ENCODE measurements around the gene SPAG16.

SPAG16 gene

DNA sequence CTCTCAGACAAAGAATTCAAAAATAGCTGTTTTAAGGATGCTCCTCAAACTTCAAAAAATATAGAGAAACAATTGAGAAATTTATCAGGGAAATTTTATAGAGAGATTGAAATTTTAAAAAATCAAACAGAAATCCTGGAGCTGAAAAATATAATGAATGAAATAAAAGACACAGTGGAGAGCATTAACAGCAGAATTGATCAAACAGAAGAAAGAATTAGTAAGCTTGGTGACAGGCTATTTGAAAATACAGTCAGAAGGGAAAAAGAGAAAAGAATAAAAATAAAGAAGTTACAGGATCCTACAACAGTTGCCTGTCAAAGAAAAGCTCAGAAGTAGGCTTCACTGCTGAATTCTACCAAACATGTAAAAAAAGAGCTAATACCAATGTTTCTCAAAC, 832.8 kb downstream of the SPAG16 start:
- no peak for DNase-seq
- no peak overlapping the region for H2AK5ac ChIP-seq (ENCODE audit: low read length)
- no peak overlapping the region for H3K4me2 ChIP-seq (ENCODE audit: low read length)
- no peak overlapping the region for H4K8ac ChIP-seq (ENCODE audit: low read depth, low read length)
- no peaks in the 10 kb centered on the region for H3K36me3 ChIP-seq (ENCODE audit: control insufficient read depth, insufficient read depth, low read length)
- no peak overlapping the region for H2BK5ac ChIP-seq (ENCODE audit: low read length)
- no peak overlapping the region for H2BK15ac ChIP-seq (replicated peaks; ENCODE audit: low read depth)
- no peak overlapping the region for H2BK120ac ChIP-seq (ENCODE audit: low read depth, low read length)
- no peak overlapping the region for H3K23ac ChIP-seq (ENCODE audit: low read length)
- H3K79me1 ChIP-seq (ENCODE audit: low read length) = no peaks in the 10 kb centered on the region
- no peak overlapping the region for H3K4ac ChIP-seq (ENCODE audit: low read depth, low read length)
- H3K4me3 ChIP-seq (ENCODE audit: low read length) = no peak overlapping the region
- no peak overlapping the region for H3K56ac ChIP-seq (ENCODE audit: low read length)
- no peak overlapping the region for H4K5ac ChIP-seq (ENCODE audit: low read length)
- no peaks in the 10 kb centered on the region for H3K79me2 ChIP-seq (ENCODE audit: control insufficient read depth, insufficient read depth, low read length)
- H3K27ac ChIP-seq (ENCODE audit: low read depth, low read length) = no peak overlapping the region
- no peak overlapping the region for H3K9ac ChIP-seq (ENCODE audit: low read length)
- no peaks in the 10 kb centered on the region for H3K4me1 ChIP-seq (ENCODE audit: control insufficient read depth, low read depth, low read length)
- H3K27me3 ChIP-seq (ENCODE audit: insufficient read depth, low read length, poor library complexity) = no peaks in the 10 kb centered on the region
- no peak overlapping the region for H3K18ac ChIP-seq (ENCODE audit: low read length)

GRCh38 chr2:214126135-214126534, 841.9 kb downstream of the SPAG16 start:
- Histone ChIP-seq H3K9ac (ENCODE audit: low read length) (no peak overlapping the region), H3K23ac (ENCODE audit: low read length) (no peak overlapping the region), H3K4me3 (ENCODE audit: low read length) (no peak overlapping the region), H4K8ac (ENCODE audit: low read depth, low read length) (no peak overlapping the region), H3K79me2 (ENCODE audit: control insufficient read depth, insufficient read depth, low read length) (no peaks in the 10 kb centered on the region), H4K5ac (ENCODE audit: low read length) (no peak overlapping the region), H3K36me3 (ENCODE audit: control insufficient read depth, insufficient read depth, low read length) (no peaks in the 10 kb centered on the region), H3K4ac (ENCODE audit: low read depth, low read length) (no peak overlapping the region), H2BK5ac (ENCODE audit: low read length) (no peak overlapping the region), H3K18ac (ENCODE audit: low read length) (no peak overlapping the region), H3K79me1 (ENCODE audit: low read length) (no peaks in the 10 kb centered on the region), H3K27ac (ENCODE audit: low read depth, low read length) (no peak overlapping the region), H2BK120ac (ENCODE audit: low read depth, low read length) (no peak overlapping the region), H3K4me1 (ENCODE audit: control insufficient read depth, low read depth, low read length) (no peaks in the 10 kb centered on the region), H3K56ac (ENCODE audit: low read length) (no peak overlapping the region), H2BK15ac (replicated peaks; ENCODE audit: low read depth) (no peak overlapping the region), H2AK5ac (ENCODE audit: low read length) (no peak overlapping the region), H3K4me2 (ENCODE audit: low read length) (no peak overlapping the region), H3K27me3 (ENCODE audit: insufficient read depth, low read length, poor library complexity) (no peaks in the 10 kb centered on the region)
- no CpG with 5 or more reads among the region's 6 CpGs for WGBS (ENCODE audit: extremely low coverage, insufficient coverage, low lambda C conversion rate)
- DNase-seq = peak; percentile 67

DNA sequence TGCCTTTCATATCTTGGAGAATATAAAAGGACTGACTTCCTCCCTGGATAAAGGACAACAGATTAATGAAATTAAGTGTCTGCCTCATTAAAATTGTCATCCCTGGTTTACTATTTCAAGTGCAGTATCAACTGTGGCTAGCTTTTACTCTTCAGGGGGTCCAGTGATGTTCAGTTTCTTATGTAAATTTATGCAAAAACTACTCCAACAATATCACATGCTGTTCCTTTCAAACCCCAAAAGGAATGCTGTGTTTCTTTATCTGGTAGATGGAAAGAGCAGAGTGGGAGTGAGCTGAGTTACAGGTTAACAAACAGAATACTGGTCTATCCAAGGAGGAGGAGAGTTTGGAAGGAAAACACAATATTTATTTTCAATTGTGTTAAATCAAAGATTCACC, 842.9 kb downstream of the SPAG16 start:
- H3K36me3 ChIP-seq (ENCODE audit: control insufficient read depth, insufficient read depth, low read length) = no peaks in the 10 kb centered on the region
- peak; percentile 39 for DNase-seq
- no peak overlapping the region for H3K56ac ChIP-seq (ENCODE audit: low read length)
- H3K79me2 ChIP-seq (ENCODE audit: control insufficient read depth, insufficient read depth, low read length) = no peaks in the 10 kb centered on the region
- no peak overlapping the region for H3K4me2 ChIP-seq (ENCODE audit: low read length)
- H3K79me1 ChIP-seq (ENCODE audit: low read length) = no peaks in the 10 kb centered on the region
- H2BK5ac ChIP-seq (ENCODE audit: low read length) = no peak overlapping the region
- H2AK5ac ChIP-seq (ENCODE audit: low read length) = no peak overlapping the region
- no peak overlapping the region for H3K4ac ChIP-seq (ENCODE audit: low read depth, low read length)
- H3K27ac ChIP-seq (ENCODE audit: low read depth, low read length) = no peak overlapping the region
- H3K9ac ChIP-seq (ENCODE audit: low read length) = no peak overlapping the region
- no peak overlapping the region for H3K4me3 ChIP-seq (ENCODE audit: low read length)
- H2BK120ac ChIP-seq (ENCODE audit: low read depth, low read length) = no peak overlapping the region
- H3K27me3 ChIP-seq (ENCODE audit: insufficient read depth, low read length, poor library complexity) = no peaks in the 10 kb centered on the region
- H3K4me1 ChIP-seq (ENCODE audit: control insufficient read depth, low read depth, low read length) = no peaks in the 10 kb centered on the region
- no peak overlapping the region for H4K5ac ChIP-seq (ENCODE audit: low read length)
- no peak overlapping the region for H4K8ac ChIP-seq (ENCODE audit: low read depth, low read length)
- no peak overlapping the region for H3K18ac ChIP-seq (ENCODE audit: low read length)
- H2BK15ac ChIP-seq (replicated peaks; ENCODE audit: low read depth) = no peak overlapping the region
- no peak overlapping the region for H3K23ac ChIP-seq (ENCODE audit: low read length)

- no peaks in the 10 kb centered on the region for H3K36me3 ChIP-seq (ENCODE audit: control insufficient read depth, insufficient read depth, low read length)
- H3K4me1 ChIP-seq (ENCODE audit: control insufficient read depth, low read depth, low read length) = no peaks in the 10 kb centered on the region
- no peak overlapping the region for H3K4ac ChIP-seq (ENCODE audit: low read depth, low read length)
- WGBS (ENCODE audit: extremely low coverage, insufficient coverage, low lambda C conversion rate) = no CpG with 5 or more reads among the region's 1 CpG
- no peak overlapping the region for H3K56ac ChIP-seq (ENCODE audit: low read length)
- no peak overlapping the region for H2AK5ac ChIP-seq (ENCODE audit: low read length)
- no peak overlapping the region for H2BK15ac ChIP-seq (replicated peaks; ENCODE audit: low read depth)
- H3K18ac ChIP-seq (ENCODE audit: low read length) = no peak overlapping the region
- no peaks in the 10 kb centered on the region for H3K27me3 ChIP-seq (ENCODE audit: insufficient read depth, low read length, poor library complexity)
- no peak overlapping the region for H3K27ac ChIP-seq (ENCODE audit: low read depth, low read length)
- no peak for DNase-seq
- no peak overlapping the region for H4K8ac ChIP-seq (ENCODE audit: low read depth, low read length)
- no peak overlapping the region for H2BK120ac ChIP-seq (ENCODE audit: low read depth, low read length)
- no peak overlapping the region for H3K4me2 ChIP-seq (ENCODE audit: low read length)
- no peaks in the 10 kb centered on the region for H3K79me2 ChIP-seq (ENCODE audit: control insufficient read depth, insufficient read depth, low read length)
- no peak overlapping the region for H3K9ac ChIP-seq (ENCODE audit: low read length)
- no peak overlapping the region for H3K4me3 ChIP-seq (ENCODE audit: low read length)
- no peaks in the 10 kb centered on the region for H3K79me1 ChIP-seq (ENCODE audit: low read length)
- H2BK5ac ChIP-seq (ENCODE audit: low read length) = no peak overlapping the region
- no peak overlapping the region for H3K23ac ChIP-seq (ENCODE audit: low read length)
- H4K5ac ChIP-seq (ENCODE audit: low read length) = no peak overlapping the region
Observed at GRCh38 chr2:214127571-214127970, 843.3 kb downstream of the SPAG16 start.

- H2BK120ac ChIP-seq (ENCODE audit: low read depth, low read length) = no peak overlapping the region
- no peak overlapping the region for H4K8ac ChIP-seq (ENCODE audit: low read depth, low read length)
- no peaks in the 10 kb centered on the region for H3K79me2 ChIP-seq (ENCODE audit: control insufficient read depth, insufficient read depth, low read length)
- no peak overlapping the region for H2BK15ac ChIP-seq (replicated peaks; ENCODE audit: low read depth)
- no peaks in the 10 kb centered on the region for H3K79me1 ChIP-seq (ENCODE audit: low read length)
- H3K4me2 ChIP-seq (ENCODE audit: low read length) = no peak overlapping the region
- H3K23ac ChIP-seq (ENCODE audit: low read length) = no peak overlapping the region
- no peaks in the 10 kb centered on the region for H3K27me3 ChIP-seq (ENCODE audit: insufficient read depth, low read length, poor library complexity)
- WGBS (ENCODE audit: extremely low coverage, insufficient coverage, low lambda C conversion rate) = no CpG with 5 or more reads among the region's 1 CpG
- H3K9ac ChIP-seq (ENCODE audit: low read length) = no peak overlapping the region
- H3K36me3 ChIP-seq (ENCODE audit: control insufficient read depth, insufficient read depth, low read length) = no peaks in the 10 kb centered on the region
- H3K4ac ChIP-seq (ENCODE audit: low read depth, low read length) = no peak overlapping the region
- DNase-seq = no peak
- H4K5ac ChIP-seq (ENCODE audit: low read length) = no peak overlapping the region
- no peak overlapping the region for H2BK5ac ChIP-seq (ENCODE audit: low read length)
- no peak overlapping the region for H2AK5ac ChIP-seq (ENCODE audit: low read length)
- H3K27ac ChIP-seq (ENCODE audit: low read depth, low read length) = no peak overlapping the region
- H3K18ac ChIP-seq (ENCODE audit: low read length) = no peak overlapping the region
- no peak overlapping the region for H3K4me3 ChIP-seq (ENCODE audit: low read length)
- H3K4me1 ChIP-seq (ENCODE audit: control insufficient read depth, low read depth, low read length) = no peaks in the 10 kb centered on the region
- no peak overlapping the region for H3K56ac ChIP-seq (ENCODE audit: low read length)
Observed at GRCh38 chr2:214128040-214128439, 843.8 kb downstream of the SPAG16 start.

DNA sequence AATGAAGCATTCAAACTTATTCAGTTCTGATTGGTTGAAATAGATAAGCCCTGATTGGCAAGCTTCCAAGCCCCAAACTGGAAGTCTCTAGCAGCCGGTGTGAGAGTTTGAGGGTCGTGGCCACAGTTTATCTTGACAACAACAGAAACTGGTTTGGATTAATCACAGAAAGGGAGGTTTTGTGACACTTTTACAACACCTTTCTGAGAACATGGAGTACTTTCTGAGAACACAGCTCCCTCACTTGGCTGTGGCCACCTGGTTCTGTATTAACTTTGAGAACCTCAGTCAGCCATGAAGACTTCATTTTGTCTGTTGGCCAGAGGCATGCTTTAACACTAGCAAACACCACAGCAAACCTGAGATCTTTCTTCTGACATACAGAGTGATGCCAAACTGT, 845.9 kb downstream of the SPAG16 start:
- H3K27ac ChIP-seq (ENCODE audit: low read depth, low read length) = no peak overlapping the region
- no peak overlapping the region for H4K8ac ChIP-seq (ENCODE audit: low read depth, low read length)
- no CpG with 5 or more reads among the region's 2 CpGs for WGBS (ENCODE audit: extremely low coverage, insufficient coverage, low lambda C conversion rate)
- H3K4ac ChIP-seq (ENCODE audit: low read depth, low read length) = no peak overlapping the region
- H2BK120ac ChIP-seq (ENCODE audit: low read depth, low read length) = no peak overlapping the region
- no peak overlapping the region for H2BK15ac ChIP-seq (replicated peaks; ENCODE audit: low read depth)
- no peak overlapping the region for H2BK5ac ChIP-seq (ENCODE audit: low read length)
- no peaks in the 10 kb centered on the region for H3K4me1 ChIP-seq (ENCODE audit: control insufficient read depth, low read depth, low read length)
- no peak overlapping the region for H3K23ac ChIP-seq (ENCODE audit: low read length)
- DNase-seq = no peak
- no peaks in the 10 kb centered on the region for H3K79me1 ChIP-seq (ENCODE audit: low read length)
- no peaks in the 10 kb centered on the region for H3K79me2 ChIP-seq (ENCODE audit: control insufficient read depth, insufficient read depth, low read length)
- no peak overlapping the region for H3K18ac ChIP-seq (ENCODE audit: low read length)
- H3K4me2 ChIP-seq (ENCODE audit: low read length) = no peak overlapping the region
- H3K4me3 ChIP-seq (ENCODE audit: low read length) = no peak overlapping the region
- no peaks in the 10 kb centered on the region for H3K36me3 ChIP-seq (ENCODE audit: control insufficient read depth, insufficient read depth, low read length)
- no peak overlapping the region for H3K56ac ChIP-seq (ENCODE audit: low read length)
- H4K5ac ChIP-seq (ENCODE audit: low read length) = no peak overlapping the region
- no peaks in the 10 kb centered on the region for H3K27me3 ChIP-seq (ENCODE audit: insufficient read depth, low read length, poor library complexity)
- no peak overlapping the region for H2AK5ac ChIP-seq (ENCODE audit: low read length)
- no peak overlapping the region for H3K9ac ChIP-seq (ENCODE audit: low read length)
